Peyer's patch (tissue), 4 donors: ENCODE results near the gene ARFIP2.

ENCODE experiments used
- CTCF ChIP-seq, 6 experiments: fragments of 450-650 bp in 4 of 6; fragments of 200-600 bp in 2 of 6; sonication (generic) in 1 of 6; IDR thresholded peaks; one replicate each; pipeline ENCODE4 v1.5.1; 2017 to 2019; ENCODE audit warnings: antibody characterized with exemption in 6 of 6, mild to moderate bottlenecking in 3 of 6, moderate library complexity in 1 of 6
- POLR2A ChIP-seq, 2 donors: fragments of 450-650 bp; IDR thresholded peaks; one replicate each; pipeline ENCODE4 v1.5.1; 2017; ENCODE audit warnings: antibody characterized with exemption in 2 of 2, mild to moderate bottlenecking in 2 of 2, moderate library complexity in 2 of 2

- peak in 3 of 6 experiments; percentile 18 to 30 (median 21) for TF ChIP-seq CTCF (IDR thresholded peaks at IDR 0.05)
- peak; percentile 78 to 89 for TF ChIP-seq POLR2A (IDR thresholded peaks at IDR 0.05)
Measured at GRCh38 chr11:6473451-6474412, 7.4 kb downstream of the ARFIP2 start, which contains the start of gene TRIM3.
